Measurements from ENCODE around the gene SMARCD1. TPM values are rescaled to one million over a fixed set of nuclear protein-coding genes. Genes with fewer than 3 reads are reported as not detected.

SMARCD1 gene
- total RNA-seq, 4 donors from 2014 or later = 4.1 to 54.6 (median 39.6) TPM

GRCh38 chr12:50107416-50108268, 22.5 kb downstream of the SMARCD1 start:
- Histone ChIP-seq H3K27me3 (no peaks in the 10 kb centered on the region), H3K9me3 (no peaks in the 10 kb centered on the region), H3K36me3 (no peaks in the 10 kb centered on the region), H3K27ac (no peak overlapping the region), H3K4me1 (peaks cover 0 to 6% of the 10 kb centered on the region in 2 donors), H3K4me3 (no peak overlapping the region)
- TF ChIP-seq POLR2A (IDR thresholded peaks at IDR 0.05) = no peak
- no peak for TF ChIP-seq CTCF (IDR thresholded peaks at IDR 0.05)
- intact Hi-C loops (cut with DNase I; ENCODE audit: low total_unique reads) = loop anchor here (10.0 kb wide), 1 partner anchor 67 kb away; no protein-coding TSS in a partner anchor
- DNase-seq = no peak

- H3K9me3 ChIP-seq = no peaks in the 10 kb centered on the region
- peaks cover under 1 to 13% of the 10 kb centered on the region in 2 donors for H3K4me1 ChIP-seq
- intact Hi-C loops (cut with DNase I; ENCODE audit: low total_unique reads) = loop anchor here (10.0 kb wide), 1 partner anchor 65 kb away; no protein-coding TSS in a partner anchor
- peak overlapping the region; percentile 70 to 92 for H3K27ac ChIP-seq
- TF ChIP-seq POLR2A (IDR thresholded peaks at IDR 0.05) (no peak), CTCF (IDR thresholded peaks at IDR 0.05) (no peak)
- DNase-seq = no peak
- H3K4me3 ChIP-seq = no peak overlapping the region
- H3K36me3 ChIP-seq = no peaks in the 10 kb centered on the region
- H3K27me3 ChIP-seq = no peaks in the 10 kb centered on the region
These were observed 24.2 kb downstream of the SMARCD1 start for GRCh38 chr12:50109319-50109718.

- TF ChIP-seq CTCF (IDR thresholded peaks at IDR 0.05) (no peak), POLR2A (IDR thresholded peaks at IDR 0.05) (no peak)
- Histone ChIP-seq H3K36me3 (no peaks in the 10 kb centered on the region), H3K27ac (peak overlapping the region; percentile 70 to 92), H3K4me1 (peaks cover 3 to 13% of the 10 kb centered on the region in 2 donors), H3K9me3 (no peaks in the 10 kb centered on the region), H3K27me3 (no peaks in the 10 kb centered on the region), H3K4me3 (no peak overlapping the region)
- peak in 1 of 2 donors; percentile 37 for DNase-seq
- intact Hi-C loops (cut with DNase I; ENCODE audit: low total_unique reads) = no loop called here
These were observed 25.1 kb downstream of the SMARCD1 start for GRCh38 chr12:50110127-50110761.

- peak overlapping the region; percentile 70 to 92 for H3K27ac ChIP-seq
These were observed 25.7 kb downstream of the SMARCD1 start for GRCh38 chr12:50110762-50111351.

More at GRCh38 chr12:50110762-50111351, 25.7 kb downstream of the SMARCD1 start:
- H3K4me1 ChIP-seq = peaks cover 3 to 13% of the 10 kb centered on the region in 2 donors
- no peaks in the 10 kb centered on the region for H3K9me3 ChIP-seq
- H3K36me3 ChIP-seq = no peaks in the 10 kb centered on the region
- H3K4me3 ChIP-seq = peak overlapping the region in 1 of 2 donors; percentile 22
- DNase-seq = peak; percentile 39 to 40
- no peaks in the 10 kb centered on the region for H3K27me3 ChIP-seq
- no peak for TF ChIP-seq POLR2A (IDR thresholded peaks at IDR 0.05)
- TF ChIP-seq CTCF (IDR thresholded peaks at IDR 0.05) = no peak
- intact Hi-C loops (cut with DNase I; ENCODE audit: low total_unique reads) = no loop called here
